HG03060 (cell line): ENCODE data around the gene CHST15.

Source experiments
- ATAC-seq: cut with Tn5 transposase; IDR thresholded peaks from one replicate; pipeline ENCODE4 v1.9.1; 2021; ENCODE audit warnings: low read depth, moderate number of reproducible peaks; ENCODE audit not compliant: unreplicated experiment

Gene CHST15

DNA sequence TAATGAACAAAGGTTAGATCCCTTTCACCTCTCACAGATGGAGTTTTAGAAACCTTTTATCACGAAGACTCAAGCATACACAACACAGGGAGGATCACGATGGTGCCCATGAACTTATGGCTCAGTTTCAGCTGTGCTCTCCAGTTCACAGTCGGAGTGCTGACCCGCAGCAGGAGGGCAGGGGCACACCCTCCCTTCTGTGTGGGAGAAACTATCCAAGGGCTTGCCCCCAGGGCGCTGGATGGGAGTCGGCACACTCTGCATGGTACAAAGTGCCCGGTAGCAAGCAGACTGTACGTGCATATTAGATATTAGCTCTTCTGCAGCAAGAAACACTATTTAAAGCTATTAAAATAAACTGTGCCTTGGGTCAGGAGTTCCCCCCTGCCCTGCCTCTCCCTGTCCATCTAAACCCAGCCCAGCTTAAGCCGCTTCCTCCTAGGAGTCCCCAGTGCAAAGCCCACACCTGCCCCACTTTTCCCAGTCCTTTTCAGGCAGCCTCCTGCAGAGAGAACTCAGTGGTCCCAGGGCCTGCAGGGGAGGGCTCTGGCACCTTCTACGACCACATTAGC is 76.5 kb downstream of the CHST15 start:
- no peak for ATAC-seq

DNA sequence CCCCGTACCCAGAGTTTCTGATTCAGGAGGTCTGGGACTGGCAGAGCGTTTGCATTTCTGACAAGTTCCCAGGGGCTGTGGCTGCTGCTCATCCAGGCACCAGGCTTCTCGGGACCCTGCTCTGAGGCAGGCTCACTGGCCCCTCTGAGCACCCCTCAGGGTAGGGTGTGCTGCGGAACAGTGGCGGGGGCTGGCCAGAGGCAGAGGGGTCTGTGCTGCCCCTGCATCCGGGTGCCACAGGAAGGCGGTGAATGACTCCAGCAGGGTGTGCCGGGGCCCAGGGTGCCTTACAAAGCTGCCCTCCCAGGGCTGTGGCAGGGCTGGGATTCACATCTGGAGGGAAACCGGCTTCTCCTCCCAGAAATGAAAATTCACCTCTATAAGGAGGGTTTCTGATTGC is 77.4 kb downstream of the CHST15 start:
- ATAC-seq: no peak

DNA sequence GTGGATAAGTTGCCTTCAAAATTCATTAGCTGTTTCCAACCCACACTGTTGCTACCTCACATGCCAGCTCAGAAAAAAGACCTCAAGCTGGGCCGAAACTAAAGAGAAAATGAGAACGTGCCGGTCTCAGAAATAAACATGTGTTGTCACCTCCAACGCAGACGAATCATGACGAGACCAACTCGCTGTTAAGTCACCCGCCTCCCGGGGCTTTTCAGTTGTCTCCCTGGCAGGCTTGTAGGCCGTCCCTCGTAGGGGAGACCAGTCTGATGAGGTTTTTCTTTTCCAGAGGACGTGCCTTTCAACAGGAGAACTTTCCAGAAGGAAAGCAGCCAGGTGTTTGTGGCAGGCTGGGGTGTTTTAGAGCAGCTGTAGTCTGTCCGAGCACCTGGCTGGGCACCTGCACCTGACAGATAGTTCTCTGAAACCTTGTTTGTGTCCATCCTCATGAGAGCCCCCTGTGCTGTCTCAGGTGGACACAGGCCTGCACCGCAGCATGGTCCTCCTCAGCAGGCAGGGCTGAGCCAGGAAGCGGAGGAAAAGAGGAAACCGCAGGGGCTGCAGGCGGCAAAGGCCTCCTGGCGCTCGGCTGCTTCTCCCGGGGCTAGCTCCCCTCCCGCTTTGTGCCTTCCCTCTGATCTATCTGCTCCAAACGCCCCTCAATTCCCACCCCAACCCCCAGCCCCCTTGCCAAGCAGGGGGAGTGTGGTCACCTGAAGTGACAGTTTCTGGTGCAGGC is 78.8 kb downstream of the CHST15 start:
- ATAC-seq: no peak

GRCh38 chr10:124013916-124014315 is 79.5 kb downstream of the CHST15 start:
- ATAC-seq: no peak

DNA sequence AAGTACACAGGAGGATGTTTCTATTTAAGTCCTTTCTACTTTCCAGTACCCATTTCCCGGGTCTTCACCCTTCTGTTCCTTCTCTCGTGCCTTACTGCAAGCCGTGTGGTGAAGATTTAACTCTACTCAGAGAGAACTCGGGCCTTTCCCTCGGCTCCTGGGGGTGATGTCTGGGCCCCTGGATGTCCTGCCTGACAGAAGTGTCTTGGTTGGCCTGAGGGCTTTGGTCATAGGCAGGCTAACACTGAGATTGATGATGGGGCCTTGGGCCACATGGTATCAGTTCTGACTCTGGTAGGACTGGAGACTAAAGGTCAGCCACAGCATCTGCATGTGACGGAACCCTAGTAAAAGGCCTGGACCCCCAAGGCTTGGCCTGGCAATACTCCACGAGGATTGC is 80.4 kb downstream of the CHST15 start:
- no peak for ATAC-seq

GRCh38 chr10:124012583-124012982 is 80.8 kb downstream of the CHST15 start:
- ATAC-seq: no peak

GRCh38 chr10:124012066-124012465 is 81.3 kb downstream of the CHST15 start:
- no peak for ATAC-seq

DNA sequence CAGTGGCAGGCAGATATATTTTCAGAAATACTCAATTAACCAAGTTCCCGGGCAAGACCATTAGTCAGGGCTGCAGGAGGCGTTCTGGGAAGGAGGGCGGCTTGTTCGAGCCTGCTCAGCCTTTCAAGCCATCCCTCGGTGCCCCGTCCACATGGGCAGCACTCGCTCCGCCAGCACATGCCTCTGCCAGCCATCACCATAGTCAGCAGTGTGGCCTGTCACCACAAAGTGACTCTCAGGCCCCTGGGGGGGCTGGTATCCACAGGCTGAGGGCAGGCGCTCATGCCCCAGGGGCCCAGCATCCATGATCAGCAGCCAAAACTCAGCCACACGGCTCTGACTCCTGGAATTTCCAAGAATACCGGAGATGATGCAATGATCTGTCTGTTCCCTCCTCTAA is 81.9 kb downstream of the CHST15 start:
- ATAC-seq: no peak

DNA sequence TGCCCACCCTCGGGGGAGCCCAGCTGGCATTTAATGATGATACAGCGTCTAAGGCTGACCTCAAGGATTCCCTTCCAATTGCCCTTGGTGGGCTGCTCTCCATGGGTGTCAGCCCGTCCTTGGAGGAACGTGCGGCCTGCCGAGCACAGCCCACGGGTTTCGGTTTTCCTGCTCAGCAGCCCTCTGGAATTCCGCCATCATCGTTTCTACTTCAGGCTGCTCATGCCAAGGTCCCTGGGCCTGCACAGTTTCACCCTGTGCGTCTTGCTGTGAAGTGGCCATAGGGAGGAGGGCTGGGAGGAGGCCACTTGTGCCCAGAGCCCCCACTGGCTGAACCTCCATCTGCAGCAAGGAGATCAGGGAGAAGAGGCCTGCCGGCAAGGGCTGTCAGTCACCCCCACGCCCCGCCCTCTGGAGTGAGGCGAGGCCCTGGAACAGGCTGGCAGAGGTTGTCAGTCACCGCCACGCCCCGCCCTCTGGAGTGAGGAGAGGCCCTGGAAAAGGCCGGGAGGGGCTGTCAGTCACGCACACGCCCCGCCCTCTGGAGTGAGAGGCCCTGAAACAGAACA is 82.8 kb downstream of the CHST15 start:
- ATAC-seq: no peak

- no peak for ATAC-seq
Measured at GRCh38 chr10:124010024-124010423, 83.4 kb downstream of the CHST15 start.

DNA sequence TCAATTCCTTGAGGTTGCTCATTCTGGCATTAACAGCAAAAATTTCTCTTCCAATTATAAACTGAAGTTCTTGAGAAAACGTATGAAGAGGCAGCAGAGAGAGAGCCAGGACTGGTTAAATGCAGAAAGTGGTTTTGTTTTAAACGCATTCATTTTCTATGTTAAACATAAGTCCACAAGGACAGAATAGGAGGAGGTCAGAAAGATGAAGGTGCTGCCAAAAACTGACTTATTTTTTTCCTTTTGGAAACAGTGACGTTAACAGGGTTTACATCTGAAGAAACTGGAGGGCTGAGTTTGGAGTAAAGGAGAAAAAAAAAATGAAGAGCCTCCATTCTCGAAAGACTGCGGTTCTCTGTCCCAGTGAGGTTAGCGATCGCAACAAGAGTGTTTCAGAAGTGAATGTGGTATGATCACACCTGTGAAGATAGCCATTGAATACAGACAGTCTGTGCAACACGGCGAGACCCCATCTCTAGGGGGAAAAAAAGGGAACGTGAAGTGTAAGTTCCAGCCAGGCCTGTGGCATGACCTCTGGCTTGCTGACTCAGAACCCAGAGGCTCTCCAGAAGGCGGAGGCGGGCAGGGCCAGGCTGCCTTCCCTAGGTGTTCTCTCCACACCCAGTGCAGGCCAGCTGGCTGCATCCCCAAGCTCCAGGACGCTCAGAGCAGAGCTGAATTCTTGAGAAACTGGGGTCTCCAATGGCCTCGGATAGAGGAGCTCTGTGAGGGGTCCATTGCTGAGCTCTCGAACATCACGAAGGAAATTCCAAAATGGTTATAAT is 84.0 kb downstream of the CHST15 start:
- no peak for ATAC-seq

GRCh38 chr10:124008681-124009080 is 84.7 kb downstream of the CHST15 start:
- no peak for ATAC-seq

DNA sequence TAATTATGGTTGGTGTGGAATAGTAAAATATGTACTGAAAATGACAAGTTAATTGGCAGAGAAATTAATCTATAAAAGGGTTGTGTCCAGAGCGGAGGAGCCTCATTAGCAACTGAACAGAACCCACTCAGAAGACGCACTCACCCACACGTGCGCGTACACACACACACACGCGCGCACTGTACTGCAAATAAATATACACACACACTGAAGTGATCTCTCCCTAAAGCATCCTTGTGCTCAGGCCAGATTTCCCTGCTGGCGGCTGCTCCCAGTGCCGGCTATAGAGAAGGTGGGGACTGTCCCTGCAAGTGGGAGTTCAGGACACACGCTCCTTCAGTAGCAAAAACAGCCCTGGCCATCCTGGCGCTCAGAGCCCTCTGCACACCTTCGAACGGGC is 85.2 kb downstream of the CHST15 start:
- ATAC-seq: no peak

DNA sequence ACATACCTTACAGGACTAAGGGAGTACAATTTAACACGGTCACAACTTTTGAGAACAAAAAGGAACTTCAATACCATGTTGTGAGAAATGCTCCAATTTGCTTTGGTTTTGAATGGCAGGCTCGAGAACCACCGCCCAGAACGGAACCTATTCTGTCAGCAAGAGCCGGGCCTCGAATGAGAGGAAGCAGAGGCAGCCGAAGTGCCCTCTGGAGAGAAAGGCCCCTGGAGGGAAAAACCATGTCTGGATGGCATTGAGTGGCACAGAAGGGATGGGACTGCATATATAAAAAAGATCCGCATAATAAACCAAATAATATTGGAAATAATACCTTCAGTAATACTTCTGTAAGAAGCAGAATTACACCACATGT is 85.6 kb downstream of the CHST15 start:
- no peak for ATAC-seq

- no peak for ATAC-seq
Measured at GRCh38 chr10:124007102-124007772, 86.2 kb downstream of the CHST15 start.

DNA sequence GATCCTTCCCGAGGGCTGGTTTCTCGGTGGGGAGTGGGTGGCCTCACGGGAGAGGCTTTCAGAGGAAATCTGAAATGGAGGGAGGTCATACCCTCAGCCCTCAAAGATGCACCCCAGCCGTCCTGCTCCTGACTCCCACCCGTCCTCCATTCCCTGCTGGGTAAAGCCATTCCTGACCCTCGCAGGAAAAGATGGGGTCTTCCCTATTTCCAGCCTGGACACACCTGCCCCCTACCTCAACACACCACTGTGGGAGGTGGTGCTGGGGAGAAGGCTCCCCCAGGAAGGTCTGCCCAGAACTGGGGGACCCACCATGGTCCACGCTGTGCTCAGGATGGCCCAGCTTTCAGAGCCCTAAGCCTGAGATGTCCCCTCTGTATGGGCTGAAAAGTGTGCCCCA is 86.9 kb downstream of the CHST15 start:
- no peak for ATAC-seq

GRCh38 chr10:124005991-124006392 is 87.4 kb downstream of the CHST15 start:
- no peak for ATAC-seq

DNA sequence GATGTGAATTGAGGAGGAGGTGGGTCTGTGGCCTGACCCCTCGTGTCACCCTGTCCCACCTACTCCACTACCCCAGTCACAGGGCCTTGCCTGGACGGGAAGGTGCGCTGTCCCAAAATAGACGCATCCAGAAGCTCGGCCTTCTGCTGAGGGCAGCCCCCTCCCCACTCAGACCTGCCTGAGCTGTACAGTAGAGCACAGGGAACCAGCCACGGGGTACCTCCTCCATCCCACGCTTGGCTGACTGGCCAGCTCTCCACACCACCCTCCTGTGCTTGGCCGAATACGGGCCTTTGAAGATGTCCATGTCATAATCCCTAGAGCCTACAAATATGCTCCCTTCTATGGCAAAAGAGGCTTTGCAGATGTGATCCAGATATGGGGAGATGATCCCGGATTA is 88.3 kb downstream of the CHST15 start:
- no peak for ATAC-seq

DNA sequence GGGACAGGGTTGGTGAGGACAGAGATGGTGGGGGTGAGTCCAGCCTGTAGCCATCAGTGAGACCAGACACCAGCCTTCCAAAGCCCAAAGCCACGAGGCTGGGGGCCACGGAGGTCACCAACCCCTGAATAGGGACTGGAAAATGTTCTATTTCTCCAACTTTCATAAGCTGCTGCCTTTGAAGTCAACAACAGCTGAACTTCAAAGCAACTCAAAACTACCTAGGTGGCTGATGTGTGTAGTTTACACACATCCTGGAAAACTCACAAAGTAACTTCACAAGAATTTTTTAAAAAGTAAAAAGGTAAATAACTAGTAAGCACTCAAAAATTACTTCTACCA is 88.8 kb downstream of the CHST15 start:
- ATAC-seq: no peak

DNA sequence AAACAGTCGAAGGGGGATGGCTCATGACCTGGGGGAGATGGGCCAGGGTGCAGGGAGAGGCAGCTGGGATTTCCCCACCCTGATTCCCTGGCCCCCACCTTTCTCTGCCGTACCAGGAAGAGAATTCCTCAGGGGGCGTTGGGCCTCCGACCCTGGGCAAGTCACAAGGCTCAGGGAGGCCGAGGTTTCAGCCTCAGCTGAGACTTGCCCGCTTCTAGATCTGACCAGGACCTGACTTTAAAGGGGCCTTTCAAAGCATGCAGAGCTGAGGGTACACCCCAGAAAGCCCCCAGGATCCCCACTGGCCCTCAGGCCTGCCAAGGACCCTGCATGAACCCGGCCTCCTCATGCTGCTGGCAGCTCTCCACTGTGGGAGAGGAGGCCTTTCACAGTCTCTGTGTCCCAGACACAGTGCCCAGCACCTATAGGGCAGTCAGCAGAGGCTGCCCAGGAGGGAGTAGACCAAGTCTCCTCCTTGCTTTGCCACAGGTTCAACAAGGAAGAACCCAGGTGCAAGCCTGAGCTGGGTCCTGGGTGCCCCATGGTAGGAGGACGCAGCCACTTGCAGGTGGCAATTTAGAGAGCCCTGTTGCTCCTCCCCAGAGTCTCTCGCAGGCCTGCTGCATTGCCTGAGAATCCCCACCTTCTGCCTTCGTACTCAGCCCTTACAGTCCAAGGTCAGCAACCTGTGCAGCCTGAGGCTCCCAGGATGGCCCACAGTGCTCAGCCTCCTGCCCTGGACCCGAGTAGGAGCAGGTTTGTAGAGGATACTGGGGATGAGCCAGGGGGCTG is 89.3 kb downstream of the CHST15 start:
- ATAC-seq: no peak
